ENCODE measurements around the gene NKD1.

DNA sequence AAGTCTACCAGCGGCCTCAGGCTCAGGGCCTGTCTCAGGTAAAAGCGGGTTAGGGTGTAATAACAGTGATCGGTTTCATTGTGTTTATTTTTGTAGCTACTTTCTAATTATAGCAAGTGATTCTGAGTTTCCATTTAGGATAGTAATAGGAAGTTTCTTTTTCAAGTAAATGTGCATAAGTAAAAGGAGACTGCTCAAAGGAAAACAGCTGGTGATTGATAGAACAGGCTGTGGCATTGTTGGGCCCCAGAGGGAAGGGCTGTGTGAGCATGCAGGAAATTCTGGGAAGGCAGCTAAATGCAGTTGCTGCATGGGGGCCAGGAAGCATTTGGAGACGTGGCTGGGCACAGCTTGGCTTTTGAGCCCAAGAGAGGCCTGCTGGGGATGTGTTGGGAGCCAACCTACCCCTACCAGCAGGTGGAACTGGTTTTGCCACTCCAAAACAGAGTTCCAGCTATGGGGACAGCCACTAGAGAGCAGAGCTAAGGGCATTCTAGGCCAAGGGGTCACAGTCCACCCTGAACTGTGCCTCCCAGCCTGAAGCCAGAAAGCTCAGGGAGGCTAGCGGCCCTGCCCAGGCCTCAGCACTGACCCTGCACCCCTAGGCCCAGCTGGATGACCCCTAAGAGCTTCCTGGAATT lies 120.3 kb downstream of the NKD1 start:
- TF ChIP-seq POLR2AphosphoS5 (IDR thresholded peaks at IDR 0.05) (no peak), EP300 (IDR thresholded peaks at IDR 0.05) (no peak), POLR2A (IDR thresholded peaks at IDR 0.05) (no peak)
- TF ChIP-seq, protein P1, sequence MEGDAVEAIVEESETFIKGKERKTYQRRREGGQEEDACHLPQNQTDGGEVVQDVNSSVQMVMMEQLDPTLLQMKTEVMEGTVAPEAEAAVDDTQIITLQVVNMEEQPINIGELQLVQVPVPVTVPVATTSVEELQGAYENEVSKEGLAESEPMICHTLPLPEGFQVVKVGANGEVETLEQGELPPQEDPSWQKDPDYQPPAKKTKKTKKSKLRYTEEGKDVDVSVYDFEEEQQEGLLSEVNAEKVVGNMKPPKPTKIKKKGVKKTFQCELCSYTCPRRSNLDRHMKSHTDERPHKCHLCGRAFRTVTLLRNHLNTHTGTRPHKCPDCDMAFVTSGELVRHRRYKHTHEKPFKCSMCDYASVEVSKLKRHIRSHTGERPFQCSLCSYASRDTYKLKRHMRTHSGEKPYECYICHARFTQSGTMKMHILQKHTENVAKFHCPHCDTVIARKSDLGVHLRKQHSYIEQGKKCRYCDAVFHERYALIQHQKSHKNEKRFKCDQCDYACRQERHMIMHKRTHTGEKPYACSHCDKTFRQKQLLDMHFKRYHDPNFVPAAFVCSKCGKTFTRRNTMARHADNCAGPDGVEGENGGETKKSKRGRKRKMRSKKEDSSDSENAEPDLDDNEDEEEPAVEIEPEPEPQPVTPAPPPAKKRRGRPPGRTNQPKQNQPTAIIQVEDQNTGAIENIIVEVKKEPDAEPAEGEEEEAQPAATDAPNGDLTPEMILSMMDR (IDR thresholded peaks at IDR 0.05), result no peak
